Thoracic aorta (tissue), 2 donors: ENCODE measurements around the gene OR10A3. TPM values are rescaled to one million over a fixed set of nuclear protein-coding genes. Genes with fewer than 3 reads are reported as not detected.

Experiments used
- ATAC-seq: fragments of 150-250 bp; one replicate; pipeline ENCODE4 v1.8.0; 2017; ENCODE audit warnings: low read depth; ENCODE audit not compliant: insufficient number of reproducible peaks, low FRiP score
- DNase-seq: peaks from one replicate; pipeline ENCODE4 v3.0.0-alpha.2; 2020; ENCODE audit warnings: low spot score
- H3K27ac ChIP-seq, 2 donors: fragments of 200-600 bp; sonication (generic); 1 replicate in 1 of 2; 2 replicates in 1 of 2; pipeline ENCODE4 v1.5.1; 2016; ENCODE audit warnings: mild to moderate bottlenecking in 2 of 2, moderate library complexity in 2 of 2
- H3K27me3 ChIP-seq: fragments of 200-600 bp; sonication (generic); replicated peaks from 2 replicates; pipeline ENCODE4 v1.6.0; 2016; ENCODE audit warnings: mild to moderate bottlenecking; ENCODE audit not compliant: insufficient read depth
- H3K36me3 ChIP-seq: fragments of 200-600 bp; sonication (generic); one replicate; pipeline ENCODE4 v1.5.1; 2016
- H3K4me1 ChIP-seq, 2 donors: fragments of 200-600 bp; sonication (generic); 1 replicate in 1 of 2; 2 replicates in 1 of 2; pipeline versions ENCODE4 v1.5.1 to v1.6.0; 2016; ENCODE audit warnings: low read depth in 2 of 2, mild to moderate bottlenecking in 1 of 2; ENCODE audit not compliant: control insufficient read depth in 1 of 2
- H3K4me3 ChIP-seq: fragments of 200-600 bp; sonication (generic); 2 replicates; pipeline ENCODE4 v1.5.1; 2016; ENCODE audit warnings: mild to moderate bottlenecking
- H3K9me3 ChIP-seq: fragments of 200-600 bp; sonication (generic); 2 replicates; pipeline ENCODE4 v1.5.1; 2016
- total RNA-seq, 2 donors: library from RNA; depleted of rRNA; stranded (reverse); fragments of >200 nt; gene quantifications; one replicate each; pipeline versions ENCODE4 v1.1.0 to v1.2.3, GENCODE V29; 2016
- TF ChIP-seq, protein P1 (sequence below): fragments of 200-600 bp; sonication (generic); IDR thresholded peaks from one replicate; pipeline ENCODE4 v1.5.1; 2019; ENCODE audit warnings: antibody characterized with exemption

The OR10A3 gene
- total RNA-seq, 2 donors from 2014 or later = not detected

DNA sequence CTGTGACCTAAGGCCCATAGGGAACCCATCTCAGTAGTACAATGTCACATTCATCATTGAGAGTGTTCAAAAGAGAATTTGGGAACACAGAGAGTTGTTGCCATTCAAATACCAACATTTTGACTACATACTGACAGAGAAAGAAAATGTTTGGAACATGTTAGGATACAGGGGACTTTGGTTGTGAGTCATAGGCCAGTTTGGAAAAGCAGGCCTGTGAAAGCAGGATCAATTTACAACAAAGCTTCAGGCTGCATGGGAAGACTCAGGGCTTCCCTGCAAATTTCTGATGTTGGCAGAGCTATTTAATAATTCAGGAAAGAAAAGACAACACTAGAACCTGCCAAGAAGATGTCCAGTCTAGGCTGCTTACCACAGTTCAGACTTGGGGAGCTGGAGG lies 23.4 kb upstream of the OR10A3 start:
- no peak overlapping the region for H3K4me3 ChIP-seq
- no peaks in the 10 kb centered on the region for H3K27me3 ChIP-seq
- DNase-seq (no peak), ATAC-seq (no peak)
- H3K4me1 ChIP-seq = no peaks in the 10 kb centered on the region
- peak overlapping the region in 1 of 2 donors; percentile 38 for H3K27ac ChIP-seq
- no peaks in the 10 kb centered on the region for H3K36me3 ChIP-seq
- TF ChIP-seq, protein P1, sequence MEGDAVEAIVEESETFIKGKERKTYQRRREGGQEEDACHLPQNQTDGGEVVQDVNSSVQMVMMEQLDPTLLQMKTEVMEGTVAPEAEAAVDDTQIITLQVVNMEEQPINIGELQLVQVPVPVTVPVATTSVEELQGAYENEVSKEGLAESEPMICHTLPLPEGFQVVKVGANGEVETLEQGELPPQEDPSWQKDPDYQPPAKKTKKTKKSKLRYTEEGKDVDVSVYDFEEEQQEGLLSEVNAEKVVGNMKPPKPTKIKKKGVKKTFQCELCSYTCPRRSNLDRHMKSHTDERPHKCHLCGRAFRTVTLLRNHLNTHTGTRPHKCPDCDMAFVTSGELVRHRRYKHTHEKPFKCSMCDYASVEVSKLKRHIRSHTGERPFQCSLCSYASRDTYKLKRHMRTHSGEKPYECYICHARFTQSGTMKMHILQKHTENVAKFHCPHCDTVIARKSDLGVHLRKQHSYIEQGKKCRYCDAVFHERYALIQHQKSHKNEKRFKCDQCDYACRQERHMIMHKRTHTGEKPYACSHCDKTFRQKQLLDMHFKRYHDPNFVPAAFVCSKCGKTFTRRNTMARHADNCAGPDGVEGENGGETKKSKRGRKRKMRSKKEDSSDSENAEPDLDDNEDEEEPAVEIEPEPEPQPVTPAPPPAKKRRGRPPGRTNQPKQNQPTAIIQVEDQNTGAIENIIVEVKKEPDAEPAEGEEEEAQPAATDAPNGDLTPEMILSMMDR = no peak
- H3K9me3 ChIP-seq = no peaks in the 10 kb centered on the region

DNA sequence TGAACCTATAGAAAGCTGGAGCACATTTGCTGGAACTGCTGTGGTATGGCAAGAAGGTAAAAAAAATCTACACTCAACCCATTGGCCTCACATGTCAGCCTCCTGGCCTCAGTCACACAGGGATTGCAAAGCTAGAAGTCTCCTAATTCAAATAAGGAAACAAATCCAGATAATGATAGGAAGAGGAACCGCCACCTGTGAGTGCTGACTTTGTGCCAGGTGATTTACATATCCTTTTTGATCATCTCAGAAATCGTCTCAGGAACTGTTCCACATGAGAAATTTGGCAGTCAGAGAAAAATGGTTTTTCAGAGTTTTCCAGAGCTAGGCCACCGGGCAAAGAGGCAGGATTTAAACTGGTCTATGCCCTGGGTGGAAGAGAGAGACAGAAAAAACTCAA lies 22.8 kb upstream of the OR10A3 start:
- peak overlapping the region in 1 of 2 donors; percentile 38 for H3K27ac ChIP-seq
- no peaks in the 10 kb centered on the region for H3K4me1 ChIP-seq
- H3K4me3 ChIP-seq = no peak overlapping the region
- ATAC-seq (no peak), DNase-seq (no peak)
- no peaks in the 10 kb centered on the region for H3K9me3 ChIP-seq
- TF ChIP-seq, protein P1 = no peak
- H3K27me3 ChIP-seq = no peaks in the 10 kb centered on the region
- no peaks in the 10 kb centered on the region for H3K36me3 ChIP-seq

DNA sequence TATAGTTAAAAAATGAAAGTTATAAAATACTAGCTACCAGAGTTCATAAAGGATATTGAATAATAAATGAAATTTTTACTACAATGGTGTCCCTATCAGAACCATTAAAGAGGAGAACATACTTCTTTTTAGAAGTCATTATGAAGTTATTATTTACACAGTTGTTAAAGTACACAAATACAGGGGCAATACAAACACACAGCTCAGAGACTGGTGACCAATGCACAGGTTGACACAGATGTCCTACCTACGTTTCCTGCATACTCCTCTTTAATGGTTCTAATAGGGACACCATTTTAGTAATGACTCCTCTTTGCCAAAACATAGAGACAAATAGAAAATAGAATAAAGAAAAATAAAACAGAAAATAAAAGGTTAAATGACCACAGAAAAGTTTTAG lies 13.7 kb upstream of the OR10A3 start:
- ATAC-seq = no peak
- H3K4me3 ChIP-seq = no peak overlapping the region
- H3K27me3 ChIP-seq = peaks cover 8% of the 10 kb centered on the region
- no peaks in the 10 kb centered on the region for H3K9me3 ChIP-seq
- no peaks in the 10 kb centered on the region for H3K36me3 ChIP-seq
- no peak overlapping the region for H3K27ac ChIP-seq
- no peaks in the 10 kb centered on the region for H3K4me1 ChIP-seq
- TF ChIP-seq, protein P1 = no peak
- DNase-seq = no peak

DNA sequence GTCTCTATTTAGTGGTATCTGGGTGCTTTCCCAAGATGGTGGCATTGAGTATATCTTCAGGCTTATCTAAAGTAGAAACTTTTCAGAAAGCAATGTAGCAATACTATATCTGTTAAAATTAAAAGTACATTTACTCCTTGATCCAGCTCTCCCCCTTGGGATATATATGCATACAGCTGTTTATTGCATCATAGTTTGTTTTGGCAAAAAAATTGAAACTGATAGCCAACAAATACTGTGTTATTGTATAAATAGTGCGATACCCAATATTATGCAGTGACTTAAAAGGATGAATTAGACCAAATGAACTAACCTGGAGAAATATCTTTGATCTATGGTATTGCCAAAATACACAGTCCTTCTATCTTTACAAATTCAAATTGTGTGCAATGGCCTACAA lies 8.4 kb upstream of the OR10A3 start:
- TF ChIP-seq, protein P1 = no peak
- H3K27ac ChIP-seq = no peak overlapping the region
- no peak for ATAC-seq

DNA sequence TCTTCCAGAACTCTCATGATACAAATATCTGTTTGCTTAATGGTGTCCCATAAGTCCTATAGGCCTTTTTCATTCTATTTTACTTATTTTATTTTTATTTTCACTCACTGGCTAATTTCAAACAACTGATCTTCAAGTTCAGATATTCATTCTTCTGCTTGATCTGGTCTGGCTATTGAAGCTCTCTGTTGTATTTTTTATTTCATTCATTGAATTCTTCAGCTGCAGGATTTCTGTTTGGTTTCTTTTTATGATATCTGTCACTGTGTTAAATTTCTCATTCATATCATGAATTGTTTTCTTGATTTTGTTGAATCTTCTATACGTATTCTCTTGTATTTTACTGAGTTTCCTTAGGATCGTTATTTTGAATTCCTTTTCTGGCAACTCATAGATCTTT lies 2.6 kb upstream of the OR10A3 start:
- no peaks in the 10 kb centered on the region for H3K4me1 ChIP-seq
- no peak overlapping the region for H3K4me3 ChIP-seq
- DNase-seq (no peak), ATAC-seq (no peak)
- H3K27me3 ChIP-seq = no peaks in the 10 kb centered on the region
- TF ChIP-seq, protein P1 = no peak
- no peak overlapping the region for H3K27ac ChIP-seq
- peaks cover 14% of the 10 kb centered on the region for H3K9me3 ChIP-seq
- no peaks in the 10 kb centered on the region for H3K36me3 ChIP-seq

More for the DNA sequence above, 8.4 kb upstream of the OR10A3 start:
- Histone ChIP-seq H3K9me3 (no peaks in the 10 kb centered on the region), H3K4me1 (no peaks in the 10 kb centered on the region), H3K27me3 (peaks cover 8% of the 10 kb centered on the region), H3K36me3 (no peaks in the 10 kb centered on the region), H3K4me3 (no peak overlapping the region)
- no peak for DNase-seq
